GM18511 (cell line): ENCODE data around the gene MAN1C1.

Source experiments
- ATAC-seq: cut with Tn5 transposase; IDR thresholded peaks from one replicate; pipeline ENCODE4 v1.9.1; 2021; ENCODE audit warnings: mild to moderate bottlenecking, moderate library complexity; ENCODE audit not compliant: unreplicated experiment

The MAN1C1 gene

DNA sequence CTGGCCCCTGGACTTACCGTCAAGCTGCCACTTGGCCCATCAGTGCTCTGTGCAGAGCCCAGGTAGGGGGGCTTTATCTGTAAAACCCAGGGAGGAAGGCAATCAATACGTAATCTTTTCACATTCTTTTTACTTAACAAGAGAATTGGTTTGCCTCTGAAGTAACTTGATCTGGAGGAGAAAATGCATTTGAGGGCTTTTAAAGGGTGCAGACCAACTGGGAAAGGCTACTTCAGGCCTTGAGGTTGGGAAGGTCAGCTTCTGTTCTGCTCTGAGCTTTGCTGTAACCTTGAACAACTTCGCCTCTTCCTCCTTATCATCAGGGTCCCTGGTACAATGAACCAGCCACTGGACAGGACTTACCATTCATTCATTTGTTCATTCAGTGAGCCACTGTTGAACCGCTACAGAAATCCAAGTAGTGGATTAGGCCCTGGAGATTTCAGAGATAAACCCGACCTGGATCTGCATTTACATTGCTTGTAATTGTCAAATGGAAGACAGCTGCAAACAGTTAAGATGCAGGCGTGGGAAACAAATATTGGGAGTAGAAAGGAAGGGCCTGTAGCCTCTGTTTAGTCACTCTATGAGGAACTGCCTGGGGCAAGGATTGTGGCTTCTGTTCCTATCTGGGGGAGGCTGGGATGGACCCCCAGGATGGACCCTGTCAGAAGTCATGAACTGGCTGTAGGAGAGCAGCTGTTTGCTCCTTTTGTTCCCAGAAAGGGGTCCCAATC is 90.9 kb downstream of the MAN1C1 start:
- no peak for ATAC-seq

DNA sequence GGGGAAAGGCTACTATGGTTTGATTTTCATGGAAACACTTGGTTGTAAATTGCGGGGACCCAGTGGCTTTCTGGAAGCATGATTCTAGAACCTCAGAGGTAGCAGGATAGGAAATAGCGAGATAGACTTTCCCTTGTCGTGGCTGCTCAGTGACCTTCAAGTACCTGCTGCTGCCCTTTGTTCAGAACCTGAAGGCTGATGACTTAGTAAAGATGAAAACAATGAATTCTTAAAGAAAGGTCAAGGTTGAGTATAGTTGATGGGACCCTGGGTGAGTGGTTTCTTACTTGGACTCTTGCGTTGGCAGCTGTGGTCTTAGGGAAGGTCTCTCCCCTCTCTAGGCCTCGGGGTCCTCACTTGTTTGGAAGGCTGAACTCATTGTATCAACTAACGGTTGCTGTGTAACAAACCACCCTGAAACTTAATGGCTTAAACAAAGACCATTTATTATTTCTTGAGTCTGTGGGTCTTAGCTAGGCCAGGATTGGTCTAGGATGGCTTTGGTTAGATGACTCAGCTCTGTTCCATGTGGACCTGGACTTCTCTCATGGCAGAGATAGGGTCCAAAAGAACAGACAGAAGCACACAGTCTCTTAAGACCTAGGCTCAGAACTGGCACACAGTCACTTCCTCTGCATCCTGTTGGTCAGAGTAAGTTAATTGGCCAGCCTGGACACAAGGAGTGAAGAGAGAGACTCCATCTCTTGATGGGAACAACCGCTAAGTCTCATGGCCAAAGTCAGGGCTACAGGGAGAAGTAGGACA is 94.2 kb downstream of the MAN1C1 start:
- ATAC-seq, result no peak

DNA sequence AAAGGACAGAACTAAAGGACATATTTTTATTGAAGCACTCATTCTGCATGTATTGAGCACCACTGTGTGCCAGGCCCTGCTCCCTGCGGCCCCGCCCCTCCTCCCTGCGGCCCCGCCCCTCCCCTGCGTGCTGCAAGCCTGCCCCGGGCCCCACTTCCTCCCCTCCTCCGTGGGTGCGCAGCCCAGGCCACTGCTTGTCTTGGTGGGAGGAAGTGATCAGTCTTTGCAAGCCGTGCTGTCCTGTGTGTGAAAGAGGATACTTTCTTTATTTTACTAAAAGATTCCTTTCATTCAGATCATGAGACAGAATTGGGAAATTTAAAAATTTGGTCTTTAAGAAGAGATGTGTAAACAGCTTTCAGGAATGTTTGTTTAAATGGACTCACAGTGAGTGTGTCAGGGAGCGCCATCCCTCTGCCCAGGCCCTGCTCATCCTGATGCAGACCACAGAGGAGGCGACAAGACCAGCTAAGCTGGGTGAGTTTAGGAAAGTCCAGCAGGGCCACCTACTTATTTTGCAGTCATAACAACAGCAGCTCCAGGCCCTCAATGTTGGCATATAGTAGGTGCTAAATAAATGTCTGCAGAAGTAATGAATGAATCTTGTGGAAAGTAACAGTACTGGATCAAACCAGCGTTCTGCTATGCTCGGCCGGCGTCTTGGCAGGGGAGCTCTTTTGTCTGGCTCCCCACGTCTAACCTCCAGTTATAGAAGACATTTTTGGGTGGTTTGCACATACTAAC is 95.1 kb downstream of the MAN1C1 start:
- ATAC-seq, result no peak

DNA sequence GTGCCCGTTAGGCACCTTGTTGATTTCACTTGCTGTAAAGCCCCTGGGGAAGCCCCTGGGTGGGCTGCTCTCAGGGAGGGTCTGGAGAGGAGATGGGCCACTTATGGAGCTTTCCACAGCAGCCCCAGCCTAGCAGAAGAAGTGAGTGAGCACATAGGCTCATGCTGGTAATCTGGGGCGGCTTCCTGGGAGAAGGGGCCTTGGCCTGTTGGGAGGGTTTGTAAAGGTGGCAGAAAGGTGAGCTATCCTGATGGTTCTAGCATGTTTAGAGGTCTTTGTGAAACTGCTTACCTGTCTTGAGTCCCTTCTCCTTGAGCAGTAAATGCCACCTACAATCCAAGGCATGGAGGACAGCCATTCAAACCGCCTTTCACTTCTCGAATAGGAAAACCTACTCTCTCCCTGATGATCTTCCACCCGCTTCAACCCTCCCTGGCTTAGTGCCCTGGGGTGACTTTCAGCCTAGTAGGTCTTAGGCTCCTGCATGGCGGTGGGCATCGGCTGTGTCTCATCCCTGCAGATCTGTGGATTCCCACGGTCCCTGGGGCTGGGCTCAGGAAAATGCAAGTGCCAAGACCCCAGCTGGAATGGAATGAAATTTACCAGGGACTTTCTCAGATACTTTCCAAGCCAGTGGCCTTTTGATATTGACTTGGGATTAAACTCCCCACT is 95.8 kb downstream of the MAN1C1 start:
- ATAC-seq, result no peak

DNA sequence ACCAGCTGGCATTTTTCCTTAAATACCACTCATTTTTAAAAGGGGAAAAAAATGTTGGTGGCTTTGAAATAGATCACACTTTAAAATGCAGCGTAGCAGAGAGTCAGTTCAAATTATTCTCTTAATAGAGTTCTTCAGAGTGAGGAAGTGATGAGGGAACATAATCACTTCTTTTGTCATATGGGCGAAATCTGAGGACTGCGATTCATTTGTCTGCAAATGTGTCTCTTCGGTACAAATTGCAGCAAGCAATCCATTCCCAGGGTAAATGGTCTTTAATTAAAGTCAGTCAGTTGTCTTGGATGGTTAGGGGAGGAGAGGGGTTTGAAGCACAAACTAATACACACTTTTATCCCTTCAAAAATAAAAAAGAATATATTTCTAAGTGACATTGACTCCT is 97.4 kb downstream of the MAN1C1 start:
- no peak for ATAC-seq

DNA sequence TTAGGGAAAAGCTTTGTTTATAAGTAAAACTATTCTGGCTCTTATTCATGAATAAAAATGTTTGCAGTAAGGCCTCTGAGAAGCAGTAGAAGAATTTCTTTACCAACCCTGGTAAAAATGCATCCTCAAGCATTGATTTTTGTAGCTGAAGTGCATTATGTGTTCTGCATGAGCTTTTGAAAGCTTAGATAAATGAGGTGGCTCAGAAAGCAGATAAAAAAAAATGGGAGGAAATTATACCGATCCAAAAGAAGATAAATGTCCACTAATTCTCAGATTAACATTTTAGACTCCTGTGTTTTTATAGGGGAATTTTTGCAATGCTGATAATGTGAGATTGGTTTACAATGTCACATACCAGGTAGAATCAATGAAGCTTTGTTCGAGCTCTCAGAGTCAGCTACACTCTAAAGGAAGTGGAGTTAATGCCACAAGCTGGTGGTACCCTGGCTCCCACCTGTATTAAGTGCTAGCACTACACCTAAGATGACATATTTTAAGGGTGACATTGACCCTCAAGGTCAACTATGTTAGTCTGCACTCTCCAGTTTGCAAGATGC is 97.9 kb downstream of the MAN1C1 start:
- no peak for ATAC-seq

DNA sequence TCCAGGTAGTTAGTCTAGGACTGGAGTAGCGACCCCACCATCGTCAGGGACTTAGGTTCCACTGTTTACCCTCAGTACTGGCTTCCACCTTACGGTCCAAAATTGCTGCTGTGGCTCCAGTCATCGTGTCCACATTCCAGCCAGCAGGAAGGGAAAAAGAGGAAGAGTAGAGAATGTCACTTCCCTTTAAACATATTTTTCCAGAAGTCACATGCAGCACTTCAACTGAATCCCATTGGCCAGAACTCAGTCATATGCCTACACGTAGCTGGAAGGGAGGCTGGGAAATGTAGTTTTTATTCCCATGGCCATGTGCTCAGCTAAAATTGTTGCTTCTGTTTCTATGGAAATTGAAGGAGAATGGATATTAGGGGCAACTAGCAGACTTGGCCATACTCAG is 99.3 kb downstream of the MAN1C1 start:
- no peak for ATAC-seq

DNA sequence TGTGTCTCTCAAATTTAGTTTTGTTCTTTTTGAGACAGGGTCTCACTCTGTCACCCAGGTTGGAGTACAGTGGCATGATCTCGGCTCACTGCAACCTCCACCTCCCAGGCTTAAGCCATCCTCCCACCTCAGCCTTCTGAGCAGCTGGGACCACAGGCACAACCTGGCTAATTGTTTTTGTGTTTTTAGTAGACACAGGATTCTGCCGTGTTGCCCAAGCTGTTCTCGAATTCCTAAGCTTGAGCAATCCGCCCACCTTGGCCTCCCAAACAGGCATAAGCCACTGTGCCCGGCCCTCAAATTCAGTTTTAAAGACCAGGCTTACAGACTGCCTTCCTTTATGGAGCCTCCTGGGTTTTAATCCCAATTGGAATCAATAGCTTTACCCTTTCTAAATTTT is 99.7 kb downstream of the MAN1C1 start:
- ATAC-seq, result no peak

DNA sequence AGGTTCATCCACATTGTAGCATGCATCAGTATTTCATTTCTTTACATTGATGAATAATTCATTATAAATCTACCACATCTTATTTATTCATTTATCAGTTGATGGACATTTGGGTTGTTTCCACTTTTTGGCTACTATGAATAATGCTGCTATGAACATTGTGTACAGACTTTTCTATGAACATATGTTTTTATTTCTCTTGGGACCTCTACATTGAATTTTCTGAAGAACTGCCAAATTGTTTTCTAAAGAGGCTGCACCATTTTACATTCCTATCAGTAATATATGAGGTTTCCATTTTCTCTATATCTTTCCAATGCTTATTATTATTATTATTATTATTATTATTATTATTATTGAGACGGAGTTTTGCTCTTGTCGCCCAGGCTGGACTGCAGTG is 102.1 kb downstream of the MAN1C1 start:
- no peak for ATAC-seq

DNA sequence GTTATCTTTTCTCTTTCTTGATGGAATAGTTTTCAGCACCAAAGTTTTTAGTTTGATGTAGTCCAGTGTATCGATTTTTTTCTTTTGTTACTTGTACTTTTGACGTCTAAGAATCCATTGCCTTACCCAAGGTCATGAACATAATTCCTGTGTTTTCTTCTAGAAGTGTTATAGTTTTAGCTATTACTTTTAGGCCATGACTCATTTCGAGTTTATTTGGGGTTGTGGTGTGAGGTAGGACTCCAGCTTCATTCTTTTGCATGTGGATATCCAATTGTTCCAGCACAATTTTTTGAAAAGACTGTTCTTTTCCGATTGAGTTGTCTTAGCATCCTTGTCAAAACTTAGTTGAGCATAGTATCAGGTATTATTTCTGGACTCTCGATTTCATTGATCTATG is 104.0 kb downstream of the MAN1C1 start:
- no peak for ATAC-seq

DNA sequence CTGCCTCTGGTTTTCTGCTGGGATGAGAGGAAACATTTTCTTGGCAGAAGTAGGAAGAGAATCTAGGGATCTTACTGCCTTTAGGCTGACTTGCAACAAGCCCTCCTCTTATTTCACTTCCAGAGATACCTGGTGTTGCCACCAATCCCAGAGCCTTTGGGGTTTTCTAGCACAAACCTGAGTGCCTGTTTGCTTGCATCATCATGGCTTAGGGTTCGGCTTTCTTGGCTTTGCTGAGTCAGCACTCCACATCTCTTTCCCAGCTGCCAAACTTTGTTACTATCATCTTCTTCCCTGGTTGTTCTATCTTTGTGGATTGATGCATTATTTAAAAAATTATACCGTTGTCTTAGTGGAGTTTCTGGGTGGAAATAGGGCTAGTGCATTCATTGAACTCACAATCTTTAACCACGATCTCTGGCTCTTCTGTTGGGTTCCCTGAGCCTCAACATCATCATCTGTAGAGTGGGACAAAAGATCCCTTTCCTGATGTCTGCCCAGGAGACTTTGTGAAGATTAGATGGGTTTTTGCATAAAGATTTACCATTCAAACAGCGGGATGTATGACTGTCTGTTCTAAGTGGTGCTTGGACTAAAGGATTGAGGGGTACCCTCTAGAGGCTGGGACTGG is 106.8 kb downstream of the MAN1C1 start:
- ATAC-seq, result no peak

DNA sequence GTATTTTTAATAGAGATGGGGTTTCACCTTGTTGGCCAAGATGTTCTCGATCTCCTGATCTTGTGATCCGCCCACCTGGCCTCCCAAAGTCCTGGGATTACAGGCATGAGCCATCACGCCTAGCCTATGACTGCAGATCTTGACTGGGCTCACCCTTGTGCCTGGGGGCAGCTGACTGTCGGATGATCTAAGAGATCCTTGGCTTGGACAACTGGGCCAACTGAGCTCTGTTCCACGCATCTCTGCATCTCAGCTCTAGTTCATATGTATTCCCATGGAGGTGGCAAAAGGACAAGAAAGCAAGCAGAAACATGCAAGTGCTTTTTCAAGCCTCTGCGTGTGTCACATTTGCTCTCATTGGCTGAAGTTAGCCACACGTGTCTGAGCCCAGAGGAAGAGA is 107.6 kb downstream of the MAN1C1 start:
- no peak for ATAC-seq

DNA sequence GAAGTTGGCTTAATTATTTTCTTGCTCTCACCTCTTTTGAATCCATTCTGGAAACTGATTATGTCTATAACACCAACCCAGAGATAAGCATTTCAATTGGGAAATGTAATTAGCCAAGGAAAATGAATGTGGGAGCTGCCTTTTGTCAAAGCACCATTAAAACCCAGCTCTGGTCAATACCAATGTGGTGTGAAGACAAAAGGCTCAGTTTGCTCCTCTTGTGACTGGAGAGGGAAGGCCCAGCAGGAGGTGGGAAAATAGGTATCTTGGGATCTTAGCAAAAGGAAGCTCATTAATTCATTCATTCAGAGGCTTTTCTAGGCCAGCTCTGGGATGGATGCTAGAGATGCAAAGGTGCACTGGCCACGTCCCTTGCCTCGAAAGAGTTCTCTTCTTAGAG is 108.4 kb downstream of the MAN1C1 start:
- no peak for ATAC-seq

DNA sequence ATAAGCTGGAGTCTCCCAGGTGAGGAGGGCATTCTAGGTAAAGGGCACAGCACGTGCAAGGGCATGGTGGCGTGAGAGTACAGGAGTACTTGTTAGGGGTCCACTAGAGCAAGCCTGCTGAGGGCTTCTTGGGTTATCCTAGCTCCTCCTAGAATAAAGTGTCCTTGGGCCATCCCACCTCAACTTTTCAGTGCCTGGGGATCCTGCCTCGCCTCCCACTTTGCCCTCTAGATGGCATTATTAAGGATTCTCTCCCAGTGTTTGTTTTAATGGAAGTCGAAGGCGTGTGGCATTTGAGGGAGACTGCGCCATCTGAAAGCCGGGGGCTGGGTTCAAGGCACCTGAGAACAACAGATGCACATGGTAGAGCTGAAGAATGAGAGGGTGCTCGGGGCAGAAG is 108.9 kb downstream of the MAN1C1 start:
- ATAC-seq, result no peak

DNA sequence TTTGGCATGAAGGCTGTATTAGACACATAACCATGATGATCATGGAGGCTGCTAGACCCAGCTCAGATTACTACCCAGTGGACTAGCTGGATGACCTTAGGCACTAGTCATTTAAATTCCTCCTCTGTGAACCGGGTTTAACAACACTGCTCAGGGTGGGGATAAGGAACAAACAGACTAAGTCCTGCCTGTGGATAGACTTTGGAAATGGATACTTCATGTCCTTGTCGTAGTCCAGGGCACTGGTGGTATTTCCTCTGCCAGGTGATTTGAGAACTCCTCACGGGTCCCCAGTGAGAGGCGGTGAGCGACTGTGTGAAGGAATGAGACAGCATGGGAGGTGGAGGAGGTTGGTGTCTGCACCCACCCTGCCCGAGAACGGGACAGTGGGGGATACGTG is 110.5 kb downstream of the MAN1C1 start:
- ATAC-seq, result no peak

DNA sequence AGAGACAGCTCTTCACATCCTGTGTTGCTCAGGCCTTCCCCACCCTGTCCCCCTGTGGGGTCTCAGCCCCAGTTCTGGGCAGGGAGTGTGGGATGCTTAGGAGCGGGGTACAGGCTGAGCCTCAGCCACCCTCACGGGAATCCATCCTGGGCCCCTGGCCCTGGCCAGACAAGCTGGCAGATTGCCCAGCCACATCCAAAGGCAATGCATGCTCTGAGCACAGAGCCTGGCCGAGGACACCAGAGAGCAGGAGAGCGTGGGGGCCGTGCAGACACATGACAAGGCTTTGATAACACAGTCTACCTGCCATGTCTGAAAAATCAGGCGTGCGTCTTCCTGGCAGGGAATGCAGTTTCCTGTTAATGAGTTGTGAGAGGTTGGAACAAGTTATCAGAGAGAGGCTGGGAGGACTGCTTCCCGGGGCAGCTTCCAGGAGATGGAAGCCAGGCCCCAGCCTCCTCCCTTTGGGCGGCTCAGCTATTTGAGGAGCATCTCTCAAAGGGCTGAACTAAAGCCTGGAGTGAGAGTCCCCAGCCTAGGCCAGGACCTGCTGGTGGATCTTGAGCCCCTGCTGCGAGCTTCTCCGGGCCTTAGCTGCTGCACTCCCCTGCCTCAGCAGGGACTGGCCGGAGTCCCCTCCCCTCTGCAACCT is 111.2 kb downstream of the MAN1C1 start:
- no peak for ATAC-seq

DNA sequence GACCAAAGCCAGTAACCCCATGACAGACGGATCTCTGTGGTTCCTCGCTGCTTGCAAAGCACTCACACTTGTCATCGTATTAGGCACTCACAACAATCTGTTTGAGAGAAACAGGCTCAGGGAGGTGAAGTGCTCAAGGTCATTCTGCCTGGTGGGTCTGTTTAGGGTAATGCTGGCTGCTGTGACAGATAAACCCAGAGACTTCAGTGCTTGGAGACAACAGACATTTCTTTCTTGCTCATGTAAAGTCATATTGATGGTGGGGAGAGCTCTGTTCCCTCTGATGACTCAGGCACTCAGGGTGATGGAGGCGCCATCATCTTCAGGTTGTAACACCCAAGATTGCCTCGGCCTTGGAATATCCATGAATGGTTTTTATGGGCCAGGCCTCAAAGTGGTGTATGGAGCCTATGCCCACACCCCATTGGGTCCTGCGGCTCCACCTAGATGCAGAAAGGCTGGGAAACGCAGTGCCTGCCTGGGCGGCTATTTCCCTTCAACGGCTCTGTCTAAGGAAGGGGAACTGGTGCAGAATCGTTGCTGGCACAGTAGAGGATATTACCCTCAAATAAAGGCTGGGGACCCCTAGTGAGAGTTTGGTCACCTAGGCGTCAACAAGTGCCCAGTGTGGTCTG is 111.8 kb downstream of the MAN1C1 start:
- no peak for ATAC-seq

DNA sequence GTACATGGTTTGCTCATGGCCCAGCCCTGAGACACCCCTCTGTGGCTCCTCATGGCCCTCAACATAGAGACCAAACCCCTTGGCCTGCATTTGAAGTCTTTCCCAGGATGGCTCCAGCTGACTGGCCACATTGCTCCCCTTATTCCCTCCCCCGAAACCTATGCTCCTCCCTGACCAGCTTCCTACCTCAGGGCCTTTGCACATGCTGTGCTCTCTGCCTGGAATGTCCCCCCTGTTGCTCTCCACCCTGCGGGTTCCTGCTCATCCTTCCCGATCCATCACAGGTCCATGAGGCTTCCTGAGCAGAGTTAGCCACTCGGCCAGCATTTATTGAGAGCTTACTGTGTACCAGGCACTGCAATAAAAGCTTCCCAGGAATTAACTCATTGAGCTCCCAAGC is 112.5 kb downstream of the MAN1C1 start:
- ATAC-seq, result no peak

DNA sequence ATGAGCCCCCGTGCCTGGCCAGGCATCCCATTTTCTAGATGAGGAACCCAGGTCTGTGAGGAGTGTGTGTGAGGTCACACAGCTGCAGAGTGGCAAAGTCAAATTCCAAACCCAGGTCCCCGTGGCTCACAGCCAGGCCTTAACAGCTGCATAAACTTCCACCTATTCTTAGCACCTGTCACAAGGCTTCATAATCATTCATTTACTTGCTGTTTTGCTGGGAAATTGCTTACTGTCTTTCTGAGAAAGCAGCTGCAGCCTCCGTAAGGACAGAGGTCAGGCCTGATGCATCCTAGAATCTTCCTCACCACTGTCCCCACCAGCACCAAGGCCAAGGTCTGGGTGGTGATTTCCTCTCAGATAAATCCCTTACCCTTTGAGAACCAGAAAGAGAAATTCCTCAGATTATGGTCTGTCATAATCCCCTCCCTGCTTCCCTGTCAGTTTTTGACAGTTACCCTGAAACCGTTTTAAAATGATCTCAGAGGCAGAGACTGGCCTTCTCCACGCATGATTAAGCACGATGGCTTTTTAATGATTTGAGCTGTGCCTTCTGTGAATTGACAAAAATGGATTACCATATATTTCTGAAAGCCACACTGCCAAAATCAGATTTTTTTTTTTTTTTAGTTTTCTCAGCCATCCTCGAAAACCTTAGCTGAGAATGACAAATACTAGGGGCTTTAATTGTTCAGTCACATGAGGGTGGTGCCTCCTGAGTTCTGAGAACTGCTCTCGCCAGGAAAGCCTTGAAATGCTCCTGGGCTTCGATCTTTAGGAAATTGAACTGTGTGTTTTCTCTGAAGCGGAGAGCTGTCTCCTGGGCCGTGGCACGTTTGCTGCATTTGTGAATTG is 113.4 kb downstream of the MAN1C1 start:
- ATAC-seq, result no peak
